GM21360 (cell line): Measurements from ENCODE around the gene AXIN1.

ENCODE experiments used
- ATAC-seq: cut with Tn5 transposase; IDR thresholded peaks from one replicate; pipeline ENCODE4 v1.9.1; 2021; ENCODE audit warnings: mild to moderate bottlenecking, moderate library complexity; ENCODE audit not compliant: unreplicated experiment

The AXIN1 gene

DNA sequence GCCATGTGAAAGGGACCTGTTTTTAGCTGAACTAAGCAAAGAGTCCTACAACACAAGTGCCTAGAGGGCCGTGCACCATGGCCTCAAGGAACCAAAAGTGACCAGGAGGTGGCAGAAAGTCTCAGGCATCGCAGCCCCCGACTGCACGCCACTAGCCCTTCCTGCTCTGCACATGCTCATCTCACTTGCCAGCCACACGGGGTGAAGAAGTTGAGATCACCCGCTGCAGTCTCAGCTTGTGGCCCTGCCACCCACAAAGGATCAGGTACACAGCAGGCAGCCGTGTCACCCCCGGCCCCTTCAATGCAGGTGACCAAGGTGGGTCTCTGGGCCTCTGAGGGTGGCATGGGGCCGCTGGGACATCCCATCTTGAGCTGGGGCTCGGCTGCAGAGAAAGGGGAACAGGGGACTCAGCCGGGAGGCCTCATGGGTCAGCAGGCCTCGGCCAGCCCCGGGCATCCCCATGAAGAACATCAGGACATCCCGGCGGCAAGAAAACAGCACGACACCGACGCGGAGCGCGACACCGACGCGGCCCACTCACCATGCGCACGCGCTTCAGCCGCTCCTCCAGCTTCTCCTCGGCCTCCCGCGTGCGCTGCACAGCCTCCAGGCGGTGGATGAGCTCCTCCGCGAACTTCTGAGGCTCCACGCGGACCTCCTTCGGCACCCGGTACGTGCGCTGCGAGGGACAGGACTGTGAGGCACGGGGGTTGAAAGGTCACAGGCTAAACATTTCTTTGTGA is 48.6 kb downstream of the AXIN1 start:
- no peak for ATAC-seq

DNA sequence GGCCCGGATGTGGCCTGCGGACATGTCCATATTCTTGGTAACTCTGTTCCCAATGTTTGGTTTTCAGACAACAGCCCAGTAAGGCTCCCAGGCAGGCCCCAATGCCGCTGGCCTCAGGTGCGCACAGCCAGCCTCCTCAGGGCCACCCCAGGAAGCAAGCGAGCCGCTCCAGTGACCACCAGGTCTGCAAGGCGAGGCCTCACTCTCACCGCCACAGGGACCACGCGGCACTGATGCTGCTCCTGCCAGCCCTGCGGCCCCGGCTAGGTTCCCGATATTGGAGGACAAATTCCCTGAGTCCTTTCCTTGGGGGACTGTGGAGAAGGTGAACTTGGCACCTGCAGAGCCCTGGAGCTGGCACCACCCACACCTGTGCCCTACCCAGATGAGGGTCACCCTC is 50.6 kb downstream of the AXIN1 start:
- ATAC-seq: no peak

DNA sequence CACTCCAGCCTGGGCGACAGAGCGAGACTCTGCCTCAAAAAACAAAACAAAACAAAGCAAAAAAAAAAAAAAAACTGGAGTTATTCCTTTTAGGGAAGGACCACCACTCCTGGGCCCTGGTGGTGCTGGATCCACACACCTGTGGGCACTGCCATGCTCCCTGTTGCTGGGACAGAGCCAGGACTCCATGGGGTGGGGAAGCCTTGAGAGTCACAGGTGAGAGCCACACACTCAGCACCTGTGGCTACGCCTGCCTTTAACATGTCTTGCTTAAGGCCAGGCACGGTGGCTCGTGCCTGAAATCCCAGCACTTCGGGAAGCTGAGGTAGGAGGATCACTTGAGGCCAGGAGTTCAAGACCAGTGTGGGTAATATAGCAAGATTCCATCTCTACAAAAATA is 51.3 kb downstream of the AXIN1 start:
- ATAC-seq: no peak

DNA sequence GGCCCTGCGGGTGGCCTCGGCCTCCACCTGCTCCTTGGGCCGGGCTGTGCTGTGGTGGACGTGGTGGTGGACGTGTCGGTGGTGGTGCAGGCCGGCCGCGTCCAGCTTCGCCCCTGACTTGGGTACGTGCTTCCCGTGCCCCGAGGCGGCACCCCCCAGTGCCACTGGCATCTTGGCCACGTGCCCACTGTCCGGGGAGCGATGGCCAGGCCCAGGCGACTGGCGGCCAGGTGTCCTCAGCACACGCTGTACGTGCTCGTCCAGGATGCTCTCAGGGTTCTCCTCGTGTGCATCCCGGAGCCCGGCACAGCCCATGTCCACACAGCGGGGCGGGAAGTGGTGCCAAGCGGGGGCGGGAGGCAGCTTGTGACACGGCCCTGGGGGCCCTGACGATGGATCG is 54.7 kb downstream of the AXIN1 start:
- no peak for ATAC-seq

DNA sequence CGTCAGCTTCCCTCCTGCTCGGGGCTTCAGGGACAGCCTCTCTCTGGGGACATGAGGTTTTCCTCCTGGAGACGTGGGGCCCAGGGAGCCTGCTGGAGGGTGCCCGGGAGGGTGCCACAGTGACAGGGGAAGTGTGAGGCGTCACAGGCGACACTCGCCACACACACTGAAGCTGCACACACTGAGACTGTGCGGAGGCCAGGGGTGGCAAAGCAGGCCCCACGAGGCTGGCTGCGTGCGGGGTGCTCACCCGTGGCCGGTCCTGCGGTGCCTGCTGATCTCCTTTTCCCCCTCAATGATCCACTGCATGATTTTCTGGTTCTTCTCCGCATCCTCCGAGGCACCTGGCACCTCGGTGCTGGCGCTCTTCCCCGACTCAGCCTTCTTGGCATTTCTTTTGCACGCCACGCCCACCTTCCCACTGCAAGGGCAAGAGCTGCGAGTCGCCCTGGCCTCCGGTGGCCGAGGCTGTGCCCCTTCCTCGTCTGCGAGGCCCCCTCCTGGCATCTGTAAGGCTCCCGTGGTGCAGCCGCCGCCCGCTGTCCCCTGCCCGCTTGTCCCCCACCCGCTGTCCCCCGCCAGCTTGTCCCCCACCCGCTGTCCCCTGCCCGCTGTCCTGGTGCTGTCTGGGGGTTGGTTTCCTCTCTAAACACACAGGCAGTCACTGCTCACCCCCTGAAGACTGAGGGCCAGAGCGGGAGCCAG is 55.6 kb downstream of the AXIN1 start:
- no peak for ATAC-seq

DNA sequence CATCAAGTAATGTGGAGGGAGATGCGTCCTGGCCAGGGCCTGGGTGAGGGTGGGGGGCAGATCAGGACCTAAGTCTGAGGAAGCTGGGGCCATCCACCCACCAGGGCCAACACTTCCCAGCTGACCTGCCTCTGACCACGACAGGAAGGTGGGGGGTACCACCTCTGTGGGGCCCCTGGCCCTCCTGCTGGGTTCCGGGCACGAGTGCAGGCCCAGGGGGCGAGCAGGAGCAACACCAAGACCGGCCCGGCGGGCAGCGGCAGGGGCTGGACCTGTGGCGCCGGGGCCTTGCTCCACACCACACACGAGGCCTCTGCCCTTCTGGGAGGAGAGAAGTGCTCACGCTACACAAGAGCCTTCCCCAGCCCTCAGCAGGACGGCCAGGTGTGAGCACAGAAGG is 56.2 kb downstream of the AXIN1 start:
- no peak for ATAC-seq

DNA sequence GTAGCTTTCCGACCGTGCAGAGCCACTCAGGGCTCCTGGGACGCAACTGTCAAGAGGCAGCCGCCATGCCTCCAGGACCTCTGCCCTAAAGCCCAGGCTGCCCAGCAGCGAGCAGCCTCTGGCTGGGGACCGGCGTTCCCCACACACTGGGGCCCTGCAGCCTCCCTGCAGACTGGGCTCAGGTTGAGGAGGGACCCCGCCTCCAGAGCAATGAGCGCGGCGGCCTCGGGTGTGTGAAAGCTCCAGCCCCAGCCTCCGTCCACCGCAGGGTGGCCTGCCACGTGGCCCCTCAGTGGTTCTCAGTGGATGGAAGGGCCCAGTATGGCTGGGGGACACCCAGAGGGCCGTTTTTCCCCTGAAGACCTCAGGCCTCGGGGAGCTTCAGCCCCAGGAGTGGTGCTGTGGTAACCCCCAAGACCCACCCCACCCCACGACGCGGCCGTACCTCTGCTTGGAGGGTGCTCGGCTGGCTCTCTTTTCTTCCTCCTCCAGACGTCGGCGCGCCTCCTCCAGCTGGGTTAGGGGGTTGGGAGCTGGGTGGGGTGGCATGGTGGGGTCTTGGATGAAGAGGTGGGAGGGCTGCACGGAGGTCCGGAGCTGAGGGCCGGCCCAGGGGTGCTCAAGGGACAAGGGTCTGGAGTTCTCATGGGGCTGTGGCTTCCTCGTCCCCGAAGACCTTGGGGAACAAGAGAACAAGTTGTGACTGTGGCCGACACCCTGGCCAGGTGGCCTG is 59.3 kb downstream of the AXIN1 start:
- ATAC-seq: no peak

DNA sequence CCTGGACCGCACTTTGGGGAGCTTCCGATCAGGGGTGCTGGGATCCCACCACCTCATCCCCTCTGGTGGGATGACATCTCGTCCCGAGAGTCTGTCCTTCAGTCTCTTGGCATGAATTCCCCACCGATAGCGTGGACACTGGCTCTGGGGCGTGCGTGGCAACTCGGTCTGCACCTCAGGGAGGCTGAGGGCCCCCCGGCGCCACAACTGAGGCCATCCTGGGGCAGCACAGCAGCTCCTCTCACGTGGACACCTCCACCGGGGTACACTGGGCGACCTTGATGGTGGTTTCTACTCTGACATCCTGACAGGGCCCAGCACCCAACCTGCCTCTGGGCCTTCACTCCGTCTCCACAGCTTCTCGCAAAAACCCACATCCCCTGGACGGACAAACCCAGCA is 61.0 kb downstream of the AXIN1 start:
- ATAC-seq: no peak

DNA sequence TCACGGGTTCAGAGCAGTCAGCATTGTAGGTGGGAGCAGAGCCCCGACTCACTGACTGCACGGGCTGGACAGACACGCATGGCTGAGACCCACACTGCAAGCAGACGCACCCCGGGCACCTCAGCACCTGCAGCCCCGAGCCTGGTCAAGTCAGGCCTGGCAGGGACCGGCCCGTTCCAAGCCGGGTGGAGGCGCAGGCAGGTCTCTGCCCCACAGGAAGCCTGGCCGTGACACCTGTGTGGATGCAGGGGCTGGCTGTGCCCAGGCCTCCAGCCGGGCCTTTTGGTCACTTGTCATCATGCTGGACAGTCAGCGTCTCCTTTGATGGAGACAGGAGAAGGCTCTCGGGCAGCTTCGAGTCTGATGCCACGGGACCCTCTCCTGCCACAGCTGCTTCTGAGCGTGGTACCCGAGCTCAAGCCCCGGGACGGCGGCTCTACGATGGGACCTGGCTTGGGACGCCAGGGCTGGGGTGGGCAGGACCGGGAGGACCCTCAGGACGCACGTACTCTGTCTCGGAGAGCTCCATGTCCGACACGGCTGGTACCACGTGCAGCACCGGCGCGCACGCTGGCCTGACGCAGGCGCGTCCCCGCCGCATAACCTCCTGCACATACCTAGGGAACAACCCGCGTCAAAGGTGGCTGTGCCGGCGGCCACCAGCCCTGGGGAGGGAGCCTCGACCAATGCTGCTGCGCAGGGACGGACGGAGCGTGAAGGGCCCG is 61.7 kb downstream of the AXIN1 start:
- ATAC-seq: no peak

DNA sequence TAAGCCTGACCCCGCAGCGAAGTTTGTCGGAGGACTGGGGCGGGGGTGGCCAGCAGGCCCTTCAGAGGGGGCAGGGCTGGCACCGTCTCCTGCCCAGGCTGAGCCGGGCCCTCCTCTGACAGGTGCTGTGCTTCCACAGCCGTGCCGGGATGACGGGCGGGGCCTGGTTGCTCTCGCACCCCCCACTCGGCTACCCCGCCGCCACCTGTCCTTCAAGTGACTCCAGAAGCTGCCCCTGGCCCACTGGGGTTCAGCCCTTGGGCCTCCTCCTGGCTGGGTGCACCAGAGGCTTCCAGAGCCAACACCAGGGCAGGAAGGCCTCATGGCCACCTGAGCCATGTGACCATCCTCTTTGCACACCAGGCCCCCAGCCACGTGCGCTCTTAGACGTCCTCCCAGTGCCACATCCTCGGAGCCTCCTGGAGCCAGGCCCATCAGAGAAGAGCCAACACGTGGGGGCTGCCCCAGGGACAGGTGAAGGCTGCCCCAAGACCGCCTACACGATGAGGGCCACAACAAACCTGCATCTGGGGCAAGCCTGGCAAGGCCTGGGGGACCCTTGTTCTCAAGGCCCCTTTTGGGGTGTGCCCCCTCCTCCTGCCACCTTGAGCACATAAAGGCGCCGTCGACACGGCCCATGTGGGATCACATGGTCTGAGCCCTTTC is 62.4 kb downstream of the AXIN1 start:
- no peak for ATAC-seq

DNA sequence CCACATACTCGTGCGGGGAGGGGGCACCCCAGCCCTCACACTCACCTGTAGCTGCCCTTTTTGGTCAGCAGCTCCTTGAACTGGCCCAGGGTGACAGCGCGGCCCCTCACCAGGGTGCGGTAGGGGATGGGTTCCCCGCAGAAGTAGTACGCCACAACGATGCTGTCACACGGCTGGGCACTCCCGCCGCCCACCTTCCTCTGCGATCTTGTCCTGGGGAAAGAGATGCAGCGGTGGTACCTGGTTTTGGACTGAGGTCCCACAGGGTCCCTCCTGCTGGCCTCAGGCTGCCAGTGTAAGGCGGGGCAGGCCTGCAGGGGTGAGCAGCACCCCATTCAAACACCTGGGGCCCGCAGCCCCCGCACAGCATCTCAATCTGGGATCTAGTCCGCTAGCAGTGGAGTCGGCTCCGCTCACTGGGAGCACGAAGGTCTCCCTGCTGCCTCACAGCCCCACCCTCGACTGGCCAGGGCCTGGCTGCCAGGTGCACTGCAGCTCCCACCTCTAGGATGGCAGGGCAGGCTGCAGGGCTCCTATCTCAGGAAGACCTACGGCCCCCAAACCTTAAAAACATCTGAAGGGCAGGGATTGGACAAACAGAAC is 63.0 kb downstream of the AXIN1 start:
- ATAC-seq: no peak

DNA sequence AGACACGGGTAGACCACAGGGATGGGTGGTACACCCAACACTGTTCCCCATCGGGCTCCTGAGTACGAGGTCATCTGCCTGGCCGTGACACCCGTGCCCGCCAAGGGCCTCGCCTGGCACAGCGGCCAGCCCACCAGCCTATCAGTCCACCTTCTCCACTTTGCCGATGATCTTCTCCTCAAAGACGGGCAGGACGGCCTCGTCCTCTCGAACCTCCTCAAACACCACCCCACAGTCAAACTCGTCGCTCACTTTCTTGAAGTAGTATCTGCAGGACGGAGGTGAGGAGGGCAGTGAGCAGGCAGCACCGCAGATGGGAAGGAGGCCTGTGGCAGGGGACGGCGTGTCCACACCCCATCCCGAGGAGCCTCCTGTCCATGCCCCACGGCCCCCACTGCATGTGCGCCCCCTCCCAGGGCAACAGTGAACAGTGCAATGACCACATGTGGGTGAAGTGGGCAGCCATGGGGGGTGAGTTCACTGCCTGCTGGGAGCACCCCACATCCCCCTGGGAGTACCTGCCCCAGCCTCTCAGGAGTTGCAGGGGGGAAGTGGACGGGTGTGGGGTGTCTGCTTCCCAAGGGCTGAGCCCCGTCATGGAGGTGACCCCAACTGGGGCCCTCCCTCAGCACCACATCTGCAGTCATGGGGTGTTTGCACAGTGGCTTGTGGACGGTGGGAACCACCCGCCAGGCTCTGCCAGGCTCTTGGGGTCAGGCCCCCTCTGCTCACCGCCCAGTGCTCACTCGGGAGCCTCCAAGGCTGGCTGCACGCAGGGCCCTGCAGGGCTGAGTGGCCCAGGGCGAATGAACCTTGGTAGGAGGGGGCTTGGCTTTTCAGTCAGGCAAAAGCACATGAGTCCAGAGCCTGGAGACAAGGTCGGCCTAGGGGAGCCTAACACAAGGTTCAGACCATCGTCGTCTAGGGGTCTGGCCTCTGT is 64.3 kb downstream of the AXIN1 start:
- ATAC-seq: no peak

DNA sequence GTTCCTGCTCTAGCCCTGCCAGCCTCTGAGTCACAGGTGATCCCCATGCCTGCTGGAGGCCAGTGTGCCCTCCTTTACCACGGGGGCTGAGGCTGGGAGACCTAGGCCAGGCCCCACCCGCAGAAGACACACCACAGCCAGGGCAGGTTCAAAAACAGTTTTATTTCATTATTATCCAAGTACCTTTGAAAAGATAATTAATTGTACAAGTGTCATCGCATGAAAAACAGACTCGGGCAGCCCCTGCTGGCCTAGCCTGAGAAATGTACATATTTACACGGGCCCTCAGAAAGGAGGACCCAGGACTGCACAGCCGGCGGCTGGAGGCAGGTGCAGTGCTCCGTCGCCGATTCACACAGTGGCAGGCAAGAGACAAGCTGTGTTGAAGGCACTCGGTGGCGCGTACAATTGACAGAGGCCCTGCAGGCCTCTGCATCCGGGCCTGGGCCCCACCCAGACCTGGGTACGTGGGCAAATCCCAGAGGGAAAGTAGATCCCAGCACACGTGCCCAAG is 65.2 kb downstream of the AXIN1 start:
- no peak for ATAC-seq

DNA sequence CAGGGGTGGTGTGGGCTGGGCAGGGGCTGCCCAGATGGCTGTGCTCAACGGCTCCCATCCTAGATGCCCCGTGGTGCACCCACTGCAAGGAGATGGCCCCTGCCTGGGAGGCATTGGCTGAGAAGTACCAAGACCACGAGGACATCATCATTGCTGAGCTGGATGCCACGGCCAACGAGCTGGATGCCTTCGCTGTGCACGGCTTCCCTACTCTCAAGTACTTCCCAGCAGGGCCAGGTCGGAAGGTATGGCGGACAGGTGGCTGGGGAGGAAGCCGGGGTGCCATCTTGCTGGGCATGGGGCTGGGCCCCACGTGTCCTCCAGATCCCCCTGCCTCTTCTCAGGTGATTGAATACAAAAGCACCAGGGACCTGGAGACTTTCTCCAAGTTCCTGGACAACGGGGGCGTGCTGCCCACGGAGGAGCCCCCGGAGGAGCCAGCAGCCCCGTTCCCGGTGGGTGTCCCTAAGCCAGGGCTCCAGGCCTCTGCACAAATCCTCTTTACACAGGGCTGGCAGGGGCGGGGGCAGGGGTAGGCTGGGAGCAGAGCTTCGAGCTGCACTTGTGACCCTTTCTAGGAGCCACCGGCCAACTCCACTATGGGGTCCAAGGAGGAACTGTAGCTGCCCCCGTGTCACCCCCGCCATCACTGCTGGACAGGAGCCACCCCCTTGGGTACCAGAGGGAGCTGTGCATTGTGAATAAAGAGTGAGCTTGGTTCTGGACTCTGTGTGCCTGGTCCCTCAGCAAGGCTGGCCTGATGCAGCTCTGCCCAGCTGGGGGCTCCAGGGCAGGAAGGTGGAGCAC is 65.8 kb downstream of the AXIN1 start:
- ATAC-seq: no peak

DNA sequence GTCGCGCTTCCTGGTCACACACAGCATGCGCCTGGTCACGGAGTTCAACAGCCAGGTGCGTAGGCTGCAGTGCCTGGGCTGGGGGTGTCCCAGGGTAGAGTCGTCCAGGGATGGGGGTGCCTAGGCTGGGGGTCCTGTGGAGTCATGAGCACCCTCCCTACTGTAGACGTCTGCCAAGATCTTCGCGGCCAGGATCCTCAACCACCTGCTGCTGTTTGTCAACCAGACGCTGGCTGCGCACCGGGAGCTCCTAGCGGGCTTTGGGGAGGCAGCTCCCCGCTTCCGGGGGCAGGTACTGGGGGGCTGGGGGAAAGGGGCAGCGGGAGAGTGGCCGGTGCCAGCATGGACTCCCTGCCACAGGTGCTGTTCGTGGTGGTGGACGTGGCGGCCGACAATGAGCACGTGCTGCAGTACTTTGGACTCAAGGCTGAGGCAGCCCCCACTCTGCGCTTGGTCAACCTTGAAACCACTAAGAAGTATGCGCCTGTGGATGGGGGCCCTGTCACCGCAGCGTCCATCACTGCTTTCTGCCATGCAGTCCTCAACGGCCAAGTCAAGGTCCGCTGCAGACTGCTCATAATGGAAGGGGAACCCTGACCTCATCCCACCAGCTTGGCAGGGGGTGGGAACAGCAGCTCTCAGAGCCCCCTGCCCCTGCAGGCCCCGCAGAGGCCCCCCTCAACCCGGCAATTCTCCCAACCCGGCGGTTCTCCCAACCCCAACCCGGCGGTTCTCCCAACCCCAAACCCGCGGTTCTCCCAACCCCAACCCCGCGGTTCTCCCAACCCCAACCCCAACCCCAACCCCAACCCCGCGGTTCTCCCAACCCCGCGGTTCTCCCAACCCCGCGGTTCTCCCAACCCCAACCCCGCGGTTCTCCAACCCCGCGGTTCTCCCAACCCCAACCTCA is 67.1 kb downstream of the AXIN1 start:
- no peak for ATAC-seq

DNA sequence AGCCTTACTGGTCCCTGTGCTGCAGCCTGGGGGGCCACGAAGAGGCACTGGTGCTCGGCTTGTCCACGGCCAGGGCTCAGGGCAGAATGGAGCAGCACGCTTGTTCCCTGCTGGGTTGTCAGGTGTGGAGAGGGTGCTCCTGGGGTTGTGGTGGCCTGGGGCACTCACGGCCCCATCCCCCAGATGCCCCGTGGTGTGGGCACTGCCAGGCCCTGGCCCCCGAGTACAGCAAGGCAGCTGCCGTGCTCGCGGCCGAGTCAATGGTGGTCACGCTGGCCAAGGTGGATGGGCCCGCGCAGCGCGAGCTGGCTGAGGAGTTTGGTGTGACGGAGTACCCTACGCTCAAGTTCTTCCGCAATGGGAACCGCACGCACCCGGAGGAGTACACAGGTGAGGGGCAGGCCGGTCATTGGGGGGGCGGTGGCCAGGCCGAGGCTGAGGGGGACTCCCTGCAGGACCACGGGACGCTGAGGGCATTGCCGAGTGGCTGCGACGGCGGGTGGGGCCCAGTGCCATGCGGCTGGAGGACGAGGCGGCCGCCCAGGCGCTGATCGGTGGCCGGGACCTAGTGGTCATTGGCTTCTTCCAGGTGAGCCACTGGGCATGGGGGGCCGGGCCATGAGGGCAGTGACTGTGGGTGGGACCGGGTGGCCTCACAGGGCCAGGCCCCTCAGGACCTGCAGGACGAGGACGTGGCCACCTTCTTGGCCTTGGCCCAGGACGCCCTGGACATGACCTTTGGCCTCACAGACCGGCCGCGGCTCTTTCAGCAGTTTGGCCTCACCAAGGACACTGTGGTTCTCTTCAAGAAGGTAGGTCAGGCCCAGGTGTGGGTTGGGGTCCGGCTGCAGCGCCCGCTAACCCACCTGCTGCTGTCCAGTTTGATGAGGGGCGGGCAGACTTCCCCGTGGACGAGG is 68.1 kb downstream of the AXIN1 start:
- no peak for ATAC-seq
